ENCODE results near the gene DGKQ. TPM values are rescaled to one million over a fixed set of nuclear protein-coding genes. Genes with fewer than 3 reads are reported as not detected.
"Not testable (repeated sequence)": the region's sequence is repeated elsewhere in the genome, so short reads cannot be mapped to it uniquely, and the experiment has no call there.

DGKQ gene
- polyA plus RNA-seq, 5 donors: 4.1 to 10.3 (median 5.2) TPM

- no peak for DNase-seq
These were observed 8.9 kb upstream of the DGKQ start for GRCh38 chr4:982291-982690.

GRCh38 chr4:978957-979701 is 5.8 kb upstream of the DGKQ start:
- no peak for DNase-seq

- not testable (repeated sequence) for DNase-seq
These were observed 2.6 kb upstream of the DGKQ start for GRCh38 chr4:976016-976415.

- no peak for DNase-seq
These were observed 1.3 kb upstream of the DGKQ start for GRCh38 chr4:974668-975067.

- no peak for DNase-seq
These were observed 531 bp downstream of the DGKQ start for GRCh38 chr4:972651-973424.

- no peak for DNase-seq
These were observed 1.5 kb downstream of the DGKQ start for GRCh38 chr4:971666-972500.

GRCh38 chr4:970854-971520 is 2.4 kb downstream of the DGKQ start:
- DNase-seq: no peak

GRCh38 chr4:970046-970745 is 3.2 kb downstream of the DGKQ start:
- no peak for DNase-seq

GRCh38 chr4:968621-969394 is 4.6 kb downstream of the DGKQ start:
- DNase-seq: no peak

GRCh38 chr4:968221-968620 is 5.1 kb downstream of the DGKQ start:
- no peak for DNase-seq

- no peak for DNase-seq
These were observed 6.0 kb downstream of the DGKQ start for GRCh38 chr4:967113-968104.

- no peak for DNase-seq
These were observed 6.9 kb downstream of the DGKQ start for GRCh38 chr4:966266-967112.

GRCh38 chr4:965766-966134 is 7.6 kb downstream of the DGKQ start:
- DNase-seq: no peak

- DNase-seq: no peak
These were observed 8.2 kb downstream of the DGKQ start for GRCh38 chr4:965048-965765.

- DNase-seq: no peak
These were observed 8.9 kb downstream of the DGKQ start for GRCh38 chr4:964346-965025.

- no peak for DNase-seq
These were observed 9.8 kb downstream of the DGKQ start for GRCh38 chr4:963276-964225.
